B cell (primary cell): ENCODE data around the gene CELA3A.

Source experiments
- CTCF ChIP-seq: fragments of 200-600 bp; IDR thresholded peaks from one replicate; pipeline ENCODE4 v1.8.0; 2022; ENCODE audit warnings: antibody characterized with exemption, mild to moderate bottlenecking
- EZH2 ChIP-seq: IDR thresholded peaks from 2 replicates; pipeline ENCODE4 v1.6.1; 2012; ENCODE audit warnings: borderline replicate concordance, low read depth, mild to moderate bottlenecking, moderate library complexity, low read length; ENCODE audit not compliant: insufficient read depth, poor library complexity, severe bottlenecking

- TF ChIP-seq CTCF (peak; percentile 42), EZH2 (no peak)
Measured at GRCh38 chr1:22018583-22019559, 17.4 kb downstream of the CELA3A start.
